ENCODE measurements around the gene SEC24A.

GRCh38 chr5:134692722-134693121 is 44.1 kb downstream of the SEC24A start:
- TF ChIP-seq POLR2A (IDR thresholded peaks at IDR 0.05; ENCODE audit: low read depth) (no peak), POLR2AphosphoS5 (IDR thresholded peaks at IDR 0.05) (no peak), EP300 (IDR thresholded peaks at IDR 0.05) (no peak)
- TF ChIP-seq, protein P1, sequence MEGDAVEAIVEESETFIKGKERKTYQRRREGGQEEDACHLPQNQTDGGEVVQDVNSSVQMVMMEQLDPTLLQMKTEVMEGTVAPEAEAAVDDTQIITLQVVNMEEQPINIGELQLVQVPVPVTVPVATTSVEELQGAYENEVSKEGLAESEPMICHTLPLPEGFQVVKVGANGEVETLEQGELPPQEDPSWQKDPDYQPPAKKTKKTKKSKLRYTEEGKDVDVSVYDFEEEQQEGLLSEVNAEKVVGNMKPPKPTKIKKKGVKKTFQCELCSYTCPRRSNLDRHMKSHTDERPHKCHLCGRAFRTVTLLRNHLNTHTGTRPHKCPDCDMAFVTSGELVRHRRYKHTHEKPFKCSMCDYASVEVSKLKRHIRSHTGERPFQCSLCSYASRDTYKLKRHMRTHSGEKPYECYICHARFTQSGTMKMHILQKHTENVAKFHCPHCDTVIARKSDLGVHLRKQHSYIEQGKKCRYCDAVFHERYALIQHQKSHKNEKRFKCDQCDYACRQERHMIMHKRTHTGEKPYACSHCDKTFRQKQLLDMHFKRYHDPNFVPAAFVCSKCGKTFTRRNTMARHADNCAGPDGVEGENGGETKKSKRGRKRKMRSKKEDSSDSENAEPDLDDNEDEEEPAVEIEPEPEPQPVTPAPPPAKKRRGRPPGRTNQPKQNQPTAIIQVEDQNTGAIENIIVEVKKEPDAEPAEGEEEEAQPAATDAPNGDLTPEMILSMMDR (IDR thresholded peaks at IDR 0.05), result no peak

Data from esophagus muscularis mucosa (tissue), 4 donors.